GM18505 (cell line): ENCODE data around the gene DHDDS.

Source experiments
- ATAC-seq: cut with Tn5 transposase; IDR thresholded peaks from one replicate; pipeline ENCODE4 v1.9.1; 2021; ENCODE audit not compliant: unreplicated experiment
- POLR2A ChIP-seq: IDR thresholded peaks from 4 replicates; pipeline ENCODE4 v1.6.1; 2011; ENCODE audit warnings: borderline replicate concordance; ENCODE audit not compliant: insufficient read depth, insufficient read length; ENCODE audit errors: extremely low read depth

The DHDDS gene

DNA sequence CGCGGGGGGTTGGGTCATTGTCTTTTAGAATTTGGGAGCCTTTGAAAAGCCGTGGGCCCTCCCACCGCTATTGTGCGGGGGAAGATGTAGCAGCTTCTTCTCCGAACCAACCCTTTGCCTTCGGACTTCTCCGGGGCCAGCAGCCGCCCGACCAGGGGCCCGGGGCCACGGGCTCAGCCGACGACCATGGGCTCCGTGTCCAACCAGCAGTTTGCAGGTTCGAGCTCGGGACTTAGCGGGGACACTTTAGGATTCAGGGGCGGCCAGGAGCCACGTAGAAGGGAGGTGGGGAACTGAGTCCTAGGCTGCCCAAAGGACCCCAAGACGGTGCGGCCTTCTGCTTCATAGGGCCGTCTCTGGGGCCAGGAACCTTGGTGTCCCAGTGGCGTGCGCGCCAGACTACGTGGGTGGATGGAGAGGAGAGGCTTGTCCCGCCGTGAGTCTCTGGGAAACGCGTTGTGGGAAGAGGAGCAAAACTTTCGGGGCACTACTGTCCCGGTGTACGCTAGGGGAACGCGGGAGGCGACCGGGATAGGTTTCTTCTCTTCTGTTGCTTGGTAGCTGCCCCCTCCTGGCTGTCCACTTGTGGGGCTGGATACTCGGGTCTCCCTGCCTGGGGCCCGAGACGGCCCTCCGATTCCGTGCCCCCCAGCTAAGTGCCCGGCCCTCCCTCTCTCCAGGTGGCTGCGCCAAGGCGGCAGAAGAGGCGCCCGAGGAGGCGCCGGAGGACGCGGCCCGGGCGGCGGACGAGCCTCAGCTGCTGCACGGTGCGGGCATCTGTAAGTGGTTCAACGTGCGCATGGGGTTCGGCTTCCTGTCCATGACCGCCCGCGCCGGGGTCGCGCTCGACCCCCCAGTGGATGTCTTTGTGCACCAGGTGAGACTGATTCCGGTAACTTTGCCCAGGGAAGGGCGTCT lies 21.2 kb upstream of the DHDDS start, which contains the start of gene LIN28A:
TSS of gene LIN28A (plus strand) at position 112 of the 918 bp plus-strand sequence. CDS start at position 187, 75 bp downstream.
- no peak for TF ChIP-seq POLR2A
- ATAC-seq = no peak

DNA sequence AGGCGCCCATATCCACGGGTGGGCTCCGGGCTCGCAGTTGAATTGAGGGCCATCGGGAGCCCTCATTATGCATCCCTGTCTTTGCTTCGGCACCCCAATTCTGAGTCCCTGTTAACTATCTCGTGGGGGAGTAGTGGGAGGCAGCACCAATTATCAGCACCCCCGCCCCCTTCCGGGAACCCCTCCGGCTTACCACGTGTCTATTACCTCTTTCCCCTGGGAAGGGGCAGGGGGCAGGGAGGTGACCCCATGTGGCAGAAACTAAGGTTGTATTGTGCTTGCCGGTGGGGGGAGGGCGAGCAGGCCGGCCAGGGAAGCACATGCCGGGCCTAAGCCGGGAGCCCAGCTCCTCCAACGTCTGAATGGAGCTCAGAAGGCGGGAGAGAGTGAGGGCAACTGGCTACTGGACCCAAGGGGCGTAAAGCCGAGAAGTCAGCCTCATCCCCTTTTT lies 20.5 kb upstream of the DHDDS start:
- TF ChIP-seq POLR2A = no peak
- ATAC-seq = no peak

DNA sequence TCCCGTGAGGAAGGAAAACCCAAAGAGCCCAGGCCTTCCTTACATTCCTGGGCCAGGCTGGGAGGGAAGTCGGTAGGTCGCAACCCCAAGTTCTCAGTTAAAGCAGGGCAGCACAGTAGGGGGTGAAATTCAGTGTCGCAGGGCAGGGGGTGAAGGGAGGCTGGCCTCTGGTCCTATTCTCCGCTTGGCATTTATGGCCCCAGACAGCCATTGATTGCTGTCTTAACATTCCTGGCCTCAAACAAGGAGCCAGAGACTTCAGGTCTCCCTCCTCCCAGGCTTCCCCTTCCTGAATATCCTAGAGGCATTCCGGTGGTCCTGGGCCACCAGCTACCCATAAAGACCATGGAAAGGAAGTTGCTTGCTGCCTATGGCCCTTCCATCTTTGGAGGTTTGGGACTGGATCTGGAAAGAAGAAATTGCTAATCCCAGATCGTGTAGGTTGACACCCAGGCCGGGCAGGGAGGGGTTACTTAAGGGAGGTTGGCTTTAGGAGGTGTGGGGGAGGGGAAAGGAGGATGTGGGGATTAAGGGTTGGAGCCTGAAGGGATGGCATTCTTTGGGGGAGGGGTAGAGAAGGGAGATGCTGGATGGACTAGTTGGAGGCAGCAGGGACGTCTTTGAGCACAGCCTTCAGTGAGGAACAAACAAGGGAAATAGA lies 19.8 kb upstream of the DHDDS start:
- TF ChIP-seq POLR2A = no peak
- no peak for ATAC-seq

DNA sequence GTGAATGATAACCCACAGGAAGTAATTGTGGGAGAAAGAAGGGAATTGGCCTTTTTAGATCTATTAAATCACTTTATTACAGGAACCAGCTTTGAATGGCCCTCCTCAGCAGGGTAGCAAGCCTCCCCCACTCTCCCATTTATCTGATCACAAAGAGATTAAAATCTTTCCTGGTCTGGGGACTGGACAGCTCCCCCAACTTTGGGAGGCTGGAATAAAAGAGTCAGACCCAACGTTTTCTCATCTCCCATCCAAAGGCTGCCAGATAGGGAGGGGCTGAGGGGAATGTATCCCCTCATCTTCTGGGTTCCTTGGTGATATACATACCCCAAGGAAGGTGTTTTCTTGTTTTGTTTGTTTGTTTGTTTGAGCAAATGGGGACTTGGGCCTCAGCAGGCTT lies 19.1 kb upstream of the DHDDS start:
- no peak for ATAC-seq
- TF ChIP-seq POLR2A = no peak

DNA sequence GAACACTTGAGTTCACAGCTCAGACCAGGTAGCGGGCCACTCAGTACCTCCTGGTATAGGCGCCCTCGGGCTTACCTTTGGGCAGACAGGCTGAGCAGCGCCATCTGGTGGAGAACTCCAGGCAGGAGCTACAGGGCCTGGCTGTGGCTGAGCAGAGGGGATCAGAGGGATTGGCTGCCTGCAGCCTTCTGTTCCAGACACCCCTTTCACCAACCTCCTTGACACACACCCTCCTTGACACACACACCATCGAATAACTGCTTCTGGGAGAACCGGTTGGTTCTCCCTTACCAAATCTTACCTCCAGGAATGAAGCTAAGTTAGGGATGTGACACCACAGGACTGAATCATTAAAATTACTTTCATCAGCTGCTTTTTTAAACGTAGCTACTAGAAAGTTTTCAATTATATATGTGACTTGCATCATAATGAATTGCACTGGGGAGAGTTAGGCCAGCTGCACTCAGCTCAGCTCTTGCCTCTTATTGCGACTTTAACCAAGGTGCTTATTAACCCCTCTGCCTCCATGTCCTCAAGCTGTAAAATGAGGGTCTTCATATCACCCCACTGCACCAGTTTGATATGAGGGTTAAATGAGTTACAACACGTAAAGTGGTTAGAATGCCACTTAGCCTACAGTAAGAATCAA lies 14.9 kb upstream of the DHDDS start:
- TF ChIP-seq POLR2A = no peak
- ATAC-seq = no peak

DNA sequence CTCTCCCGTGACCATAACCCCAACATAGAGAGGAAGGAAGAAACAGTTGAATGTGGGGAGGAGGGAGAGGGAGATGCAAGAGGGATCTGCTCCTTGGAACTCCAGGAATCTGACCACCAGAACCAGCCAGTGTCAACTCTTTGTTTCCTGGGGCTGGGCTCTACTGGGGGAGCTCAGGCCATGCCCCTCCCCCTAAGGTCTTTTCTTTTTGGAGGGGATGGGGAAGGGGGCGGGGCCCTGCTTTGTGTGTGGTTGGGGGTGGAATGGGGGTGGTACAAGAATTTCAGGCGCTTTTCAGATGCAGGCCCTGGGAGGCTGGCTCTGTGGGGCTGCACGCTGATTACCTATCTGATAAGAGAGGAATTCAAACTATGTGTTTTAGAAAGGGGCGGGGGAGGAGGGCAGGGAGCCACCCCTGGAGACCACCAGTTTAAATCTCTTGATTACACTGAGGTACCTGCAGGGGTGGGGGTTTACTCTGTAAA lies 13.2 kb upstream of the DHDDS start:
- no peak for ATAC-seq
- TF ChIP-seq POLR2A = no peak

DNA sequence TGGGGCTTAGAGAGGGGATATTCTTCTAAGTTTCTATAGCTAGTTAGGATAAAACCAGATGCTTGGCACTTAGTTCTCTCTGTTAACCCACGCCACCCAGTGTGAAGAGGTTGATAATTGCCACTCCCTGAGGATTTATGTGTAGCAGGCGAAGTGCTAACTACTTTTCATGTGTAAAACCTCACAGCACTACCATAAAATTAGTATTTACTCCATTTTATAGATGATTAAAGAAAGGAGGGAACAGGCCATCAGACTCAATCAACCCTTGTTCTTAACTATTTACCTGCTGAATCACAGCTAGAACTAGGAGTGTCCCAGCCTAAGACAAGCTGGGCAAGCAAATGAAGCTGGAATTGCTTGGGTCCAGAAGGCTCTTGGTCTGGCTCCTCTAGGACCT lies 12.6 kb upstream of the DHDDS start:
- ATAC-seq = no peak
- TF ChIP-seq POLR2A = no peak

DNA sequence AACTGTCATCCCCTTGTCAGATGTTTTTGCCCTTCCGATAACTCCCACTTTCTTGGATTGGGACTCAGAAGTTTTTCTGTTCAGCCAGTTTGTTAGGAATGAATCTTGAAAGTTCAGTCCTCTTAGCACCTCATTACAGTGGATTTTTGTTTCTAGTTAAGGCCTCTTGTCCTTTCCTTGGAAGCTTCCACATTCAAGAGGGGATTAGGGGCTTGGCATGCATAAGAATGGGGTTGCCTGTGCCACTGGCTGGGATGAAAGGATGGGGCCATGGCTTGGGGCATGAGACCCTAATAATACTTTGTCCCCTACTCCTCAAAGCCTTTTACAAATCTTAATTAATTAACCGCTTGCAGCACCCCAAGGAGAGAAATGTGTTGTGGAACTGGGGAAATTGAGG lies 2.4 kb upstream of the DHDDS start:
- ATAC-seq = no peak
- no peak for TF ChIP-seq POLR2A

DNA sequence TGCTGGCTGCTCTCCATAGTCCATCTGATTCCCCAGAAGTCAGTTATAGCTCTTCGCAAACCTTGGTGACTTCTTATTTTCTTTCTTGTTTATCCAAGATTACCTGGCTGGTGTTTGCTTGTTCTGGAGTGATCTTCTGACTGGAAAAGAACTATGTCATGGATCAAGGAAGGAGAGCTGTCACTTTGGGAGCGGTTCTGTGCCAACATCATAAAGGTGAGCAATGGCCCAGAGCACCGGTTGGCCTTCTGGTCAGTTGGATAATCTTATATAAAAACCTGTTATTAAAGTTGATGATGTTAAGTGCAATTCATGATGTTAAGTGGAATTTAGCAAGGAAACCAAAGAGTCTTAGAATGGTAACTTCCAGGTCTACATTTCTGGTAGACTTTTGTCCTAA lies 672 bp downstream of the DHDDS start:
- no peak for ATAC-seq
- no peak for TF ChIP-seq POLR2A

DNA sequence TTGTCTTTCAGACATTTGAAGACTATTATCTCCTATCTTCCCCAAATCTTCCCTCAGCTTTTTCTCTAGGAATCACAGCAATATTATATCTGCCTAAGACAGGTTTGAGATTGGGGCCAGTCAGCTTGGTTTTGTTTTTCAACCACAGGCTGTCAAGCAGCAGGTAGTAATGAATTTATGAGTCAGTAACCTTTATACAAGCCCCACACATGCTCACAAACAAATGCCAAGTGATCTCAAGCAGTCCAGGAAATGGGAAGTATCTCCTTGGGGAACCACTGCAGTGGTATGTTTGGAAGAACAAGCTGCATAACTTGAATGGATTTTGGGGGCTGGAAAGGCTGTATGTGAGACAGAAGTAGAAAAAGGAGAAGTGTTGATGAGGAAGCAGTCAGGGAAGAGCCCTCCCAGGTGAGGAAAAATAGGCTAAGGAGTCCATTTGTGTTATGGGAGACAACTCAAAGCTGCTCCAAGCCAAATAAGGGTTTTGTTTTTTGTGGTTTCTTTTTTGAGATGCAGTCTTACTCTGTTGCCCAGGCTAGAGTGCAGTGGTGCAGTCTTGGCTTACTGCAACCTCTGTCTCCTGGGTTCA lies 2.1 kb downstream of the DHDDS start:
- no peak for TF ChIP-seq POLR2A
- ATAC-seq = no peak

DNA sequence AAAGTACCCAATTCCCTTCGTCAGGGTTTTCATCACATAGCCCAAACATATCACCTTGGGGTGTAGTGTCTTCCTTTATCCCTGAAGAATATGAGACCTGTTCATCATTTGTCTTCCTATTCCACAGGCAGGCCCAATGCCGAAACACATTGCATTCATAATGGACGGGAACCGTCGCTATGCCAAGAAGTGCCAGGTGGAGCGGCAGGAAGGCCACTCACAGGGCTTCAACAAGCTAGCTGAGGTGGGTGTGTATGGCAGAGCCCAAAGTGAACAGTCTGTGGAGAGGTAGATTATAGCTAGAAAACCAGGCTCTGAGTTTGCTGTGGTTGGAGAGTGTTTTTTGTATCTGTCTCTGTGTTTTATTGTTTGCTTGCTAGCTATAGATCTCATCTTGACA lies 5.9 kb downstream of the DHDDS start:
- no peak for ATAC-seq
- no peak for TF ChIP-seq POLR2A

DNA sequence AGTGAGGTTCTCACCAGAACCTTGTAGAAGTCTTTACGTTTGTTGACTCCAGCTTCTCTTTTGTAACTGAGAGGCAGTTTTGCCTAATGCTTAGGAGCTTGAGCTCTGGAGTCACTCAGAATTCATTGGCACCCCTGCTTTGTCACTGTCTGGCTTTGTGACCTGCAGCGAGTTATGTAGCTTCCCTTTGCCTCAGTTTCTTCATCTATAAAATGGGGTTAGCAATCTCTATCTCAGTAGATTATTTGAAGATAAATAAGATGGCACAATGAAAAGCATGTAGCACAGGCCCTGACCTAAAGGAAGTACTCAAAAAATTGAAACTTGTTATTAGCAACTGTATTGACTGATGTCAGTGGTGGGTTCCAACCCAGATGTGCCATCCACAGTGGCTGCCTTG lies 8.1 kb downstream of the DHDDS start:
- TF ChIP-seq POLR2A = no peak

DNA sequence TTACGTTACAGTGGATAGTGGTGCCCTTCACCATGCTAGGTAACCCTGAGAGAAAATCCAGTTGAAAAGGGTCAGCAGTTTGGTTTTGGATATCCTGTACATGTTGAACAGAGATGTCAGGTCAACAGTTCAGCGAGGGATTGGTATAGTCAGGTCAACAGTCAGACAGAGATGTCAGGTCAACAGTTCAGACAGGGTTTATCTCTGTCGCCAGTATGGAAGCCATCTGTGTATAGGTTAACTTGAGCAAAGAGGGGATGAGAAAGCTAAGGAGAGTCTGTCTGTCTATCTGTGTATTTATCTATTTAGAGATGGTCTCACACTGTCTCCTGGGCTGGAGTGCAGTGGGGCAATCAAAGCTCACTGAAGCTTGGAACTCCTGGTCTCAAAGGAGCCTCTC lies 17.7 kb downstream of the DHDDS start:
- TF ChIP-seq POLR2A = no peak
- no peak for ATAC-seq

More for the DNA sequence above, 8.1 kb downstream of the DHDDS start:
- no peak for ATAC-seq
